HCT116 (cell line): Measurements from ENCODE around the gene SGCA. TPM values are rescaled to one million over a fixed set of nuclear protein-coding genes. Genes with fewer than 3 reads are reported as not detected.

Experiments
- ATAC-seq: fragments of 200-7000 bp; cut with Tn5 transposase; 2 replicates; pipeline ENCODE4 v1.9.1; 2020; ENCODE audit warnings: mild to moderate bottlenecking, moderate library complexity
- BruUV-seq: library from RNA; stranded (reverse); fragments of 400-500 nt; replicated peaks from 2 replicates; lab custom pipeline; 2021; lab: Mats Ljungman, UMichigan
- CTCF ChIA-PET: fragments of 300-600 bp; sonication (Branson Sonifier 250); formaldehyde crosslinking; loops from one replicate; lab custom pipeline; 2021; ENCODE audit warnings: antibody characterized with exemption; lab: Charles Lee
- POLR2A ChIA-PET: fragments of 300-600, 350-600 bp; sonication (Branson Sonifier 250); formaldehyde crosslinking; loops from one replicate; lab custom pipeline; 2021; ENCODE audit warnings: antibody characterized with exemption; lab: Charles Lee
- RAD21 ChIA-PET, 2 experiments: fragments of 300-600 bp; sonication (Branson Sonifier 250); formaldehyde crosslinking; loops; one replicate each; lab custom pipeline; 2023; ENCODE audit warnings: low total read pairs in 2 of 2; ENCODE audit not compliant: uncharacterized antibody in 2 of 2, unreplicated experiment in 2 of 2, low non-redundant PET in 1 of 2; lab: Charles Lee
- DNase-seq: peaks from one replicate; pipeline ENCODE4 v3.0.0-alpha.2; 2010; ENCODE audit warnings: low read depth, low spot score
- H2AFZ ChIP-seq: fragments of 200-600 bp; shearing (Covaris generic), sonication (generic); 2 replicates; pipeline ENCODE4 v1.6.1; 2017; ENCODE audit warnings: low read depth, mixed run types, mixed read lengths, antibody characterized with exemption, low read length; ENCODE audit not compliant: poor library complexity, severe bottlenecking
- H3K27ac ChIP-seq: 2 replicates; pipeline ENCODE4 v1.5.1; 2012; ENCODE audit warnings: low read depth, low read length
- H3K27me3 ChIP-seq: fragments of 200-600 bp; sonication (generic); 2 replicates; pipeline ENCODE4 v1.6.1; 2016; ENCODE audit warnings: mixed run types, low read length, mixed read lengths; ENCODE audit not compliant: insufficient read depth
- H3K36me3 ChIP-seq, 2 experiments: fragments of 200-500 bp in 1 of 2; fragments of 200-600 bp in 1 of 2; sonication (Bioruptor generic) in 1 of 2; sonication (generic) in 1 of 2; 2 replicates each; pipeline versions ENCODE4 v1.5.1 to v1.6.1; 2014 to 2016; ENCODE audit warnings: low read length in 2 of 2, inconsistent platforms in 1 of 2, mixed read lengths in 1 of 2, mixed run types in 1 of 2; ENCODE audit not compliant: insufficient read depth in 2 of 2, control insufficient read depth in 1 of 2
- H3K4me1 ChIP-seq, 2 experiments: fragments of 200-600 bp in 1 of 2; sonication (generic) in 1 of 2; 2 replicates each; pipeline versions ENCODE4 v1.5.1 to v1.6.1; 2012 to 2017; ENCODE audit warnings: low read length in 2 of 2, inconsistent platforms in 1 of 2, mild to moderate bottlenecking in 1 of 2, mixed read lengths in 1 of 2, mixed run types in 1 of 2, moderate library complexity in 1 of 2; ENCODE audit not compliant: insufficient read depth in 2 of 2, control insufficient read depth in 1 of 2
- H3K4me2 ChIP-seq: fragments of 200-600 bp; sonication (generic); 2 replicates; pipeline ENCODE4 v1.6.1; 2017; ENCODE audit warnings: mixed run types, low read length, mixed read lengths
- H3K4me3 ChIP-seq, 2 experiments: fragments of 200-600 bp in 1 of 2; sonication (generic) in 1 of 2; replicated peaks in 1 of 2; 2 replicates each; pipeline ENCODE4 v1.5.1; 2011 to 2016; ENCODE audit warnings: low read length in 2 of 2, control low read depth in 1 of 2, low read depth in 1 of 2, mild to moderate bottlenecking in 1 of 2, mixed read lengths in 1 of 2, mixed run types in 1 of 2
- H3K79me2 ChIP-seq: fragments of 200-600 bp; sonication (generic); 2 replicates; pipeline ENCODE4 v1.6.1; 2017; ENCODE audit warnings: mild to moderate bottlenecking, mixed run types, low read length, moderate library complexity, mixed read lengths; ENCODE audit not compliant: insufficient read depth
- H3K9ac ChIP-seq: fragments of 200-600 bp; sonication (generic); 2 replicates; pipeline ENCODE4 v1.6.1; 2016; ENCODE audit warnings: low read length, mixed read lengths
- H3K9me2 ChIP-seq: fragments of 200-600 bp; sonication (generic), shearing (Covaris generic); 2 replicates; pipeline ENCODE4 v1.6.1; 2017; ENCODE audit warnings: mixed run types, mild to moderate bottlenecking, moderate library complexity; ENCODE audit not compliant: insufficient read depth
- H3K9me3 ChIP-seq, 2 experiments: fragments of 200-500 bp in 1 of 2; fragments of 200-600 bp in 1 of 2; sonication (Bioruptor generic) in 1 of 2; sonication (generic) in 1 of 2; 2 replicates each; pipeline ENCODE4 v1.6.1; 2014 to 2017; ENCODE audit warnings: low read length in 2 of 2, mixed read lengths in 2 of 2, inconsistent platforms in 1 of 2, low read depth in 1 of 2, mild to moderate bottlenecking in 1 of 2, mixed run types in 1 of 2, moderate library complexity in 1 of 2; ENCODE audit not compliant: control insufficient read depth in 1 of 2, insufficient read depth in 1 of 2
- H4K20me1 ChIP-seq: fragments of 200-600 bp; sonication (generic), shearing (Covaris generic); 2 replicates; pipeline ENCODE4 v1.6.1; 2017; ENCODE audit warnings: mixed run types, mild to moderate bottlenecking, moderate library complexity; ENCODE audit not compliant: insufficient read depth
- CBX3 ChIP-seq: IDR thresholded peaks from 2 replicates; pipeline ENCODE4 v1.6.1; 2012; ENCODE audit warnings: low read depth
- CEBPB ChIP-seq: IDR thresholded peaks from 2 replicates; pipeline ENCODE4 v1.6.1; 2012; ENCODE audit warnings: low read depth
- EGR1 ChIP-seq: IDR thresholded peaks from 2 replicates; pipeline ENCODE4 v1.6.1; 2012; ENCODE audit warnings: low read depth
- ELF1 ChIP-seq: IDR thresholded peaks from 2 replicates; pipeline ENCODE4 v1.6.1; 2012; ENCODE audit warnings: low read depth, borderline replicate concordance
- EZH2phosphoT487 ChIP-seq: fragments of 200-600 bp; IDR thresholded peaks from 2 replicates; pipeline ENCODE4 v1.6.1; 2018; ENCODE audit warnings: antibody characterized with exemption, borderline replicate concordance
- JUND ChIP-seq: IDR thresholded peaks from 2 replicates; pipeline ENCODE4 v1.6.1; 2012
- POLR2A ChIP-seq: IDR thresholded peaks from 2 replicates; pipeline ENCODE4 v1.7.0; 2011; ENCODE audit warnings: borderline replicate concordance; ENCODE audit not compliant: insufficient read depth, insufficient read length; ENCODE audit errors: extremely low read depth
- POLR2AphosphoS5 ChIP-seq: IDR thresholded peaks from 2 replicates; pipeline ENCODE4 v1.6.1; 2011; ENCODE audit warnings: mild to moderate bottlenecking, low read depth, low read length, moderate library complexity
- RAD21 ChIP-seq: IDR thresholded peaks from 2 replicates; pipeline ENCODE4 v1.6.1; 2012; ENCODE audit warnings: low read depth, mild to moderate bottlenecking
- SP1 ChIP-seq: IDR thresholded peaks from 2 replicates; pipeline ENCODE4 v1.6.1; 2012; ENCODE audit warnings: low read depth
- SRF ChIP-seq: IDR thresholded peaks from 2 replicates; pipeline ENCODE4 v1.6.1; 2012; ENCODE audit warnings: low read depth
- TCF7L2 ChIP-seq: IDR thresholded peaks from 2 replicates; pipeline ENCODE4 v1.7.0; 2011; ENCODE audit warnings: borderline replicate concordance, inconsistent platforms; ENCODE audit not compliant: insufficient read depth, insufficient read length; ENCODE audit errors: extremely low read depth
- YY1 ChIP-seq: IDR thresholded peaks from 2 replicates; pipeline ENCODE4 v1.6.1; 2011; ENCODE audit warnings: low read length, low read depth, moderate library complexity, mild to moderate bottlenecking; ENCODE audit not compliant: insufficient replicate concordance; ENCODE audit errors: extremely low read depth
- ZNF274 ChIP-seq: fragments of 200-500 bp; sonication (Bioruptor generic); IDR thresholded peaks from 2 replicates; pipeline ENCODE4 v1.6.1; 2014; ENCODE audit warnings: mild to moderate bottlenecking, low read depth, low read length, inconsistent platforms
- intact Hi-C: fragments of 100-400 bp; cut with micrococcal nuclease; formaldehyde crosslinking; loops from 2 replicates; pipeline ENCODE4 v1.10.0; 2022
- total RNA-seq: library from RNA; stranded (reverse); gene quantifications from one replicate; pipeline ENCODE4 v1.2.1, GENCODE V29; 2021; ENCODE audit not compliant: unreplicated experiment
- TF ChIP-seq, protein P1 (sequence below): IDR thresholded peaks from 2 replicates; pipeline ENCODE4 v1.6.1; 2012
- TF ChIP-seq, protein P2 (sequence below): IDR thresholded peaks from 2 replicates; pipeline ENCODE4 v1.6.1; 2011; ENCODE audit warnings: mild to moderate bottlenecking, low read length, moderate library complexity; ENCODE audit not compliant: insufficient replicate concordance; ENCODE audit errors: extremely low read depth
- TF ChIP-seq, protein P3 (sequence below), 3 experiments: fragments of 200-600 bp in 1 of 3; sonication (generic) in 1 of 3; IDR thresholded peaks in 2 of 3; conservative IDR thresholded peaks in 1 of 3; 2 replicates each; pipeline ENCODE4 v1.5.1; 2012 to 2017; ENCODE audit warnings: low read depth in 2 of 3, low read length in 2 of 3, antibody characterized with exemption in 1 of 3, borderline replicate concordance in 1 of 3, control low read depth in 1 of 3, mild to moderate bottlenecking in 1 of 3, mixed read lengths in 1 of 3, mixed run types in 1 of 3, moderate library complexity in 1 of 3; ENCODE audit not compliant: insufficient read depth in 1 of 3
- TF ChIP-seq, protein P4 (sequence below): IDR thresholded peaks from 2 replicates; pipeline ENCODE4 v1.6.1; 2012; ENCODE audit warnings: low read depth

SGCA gene
- total RNA-seq, 1 experiment from 2014 or later: 0.37 TPM

DNA sequence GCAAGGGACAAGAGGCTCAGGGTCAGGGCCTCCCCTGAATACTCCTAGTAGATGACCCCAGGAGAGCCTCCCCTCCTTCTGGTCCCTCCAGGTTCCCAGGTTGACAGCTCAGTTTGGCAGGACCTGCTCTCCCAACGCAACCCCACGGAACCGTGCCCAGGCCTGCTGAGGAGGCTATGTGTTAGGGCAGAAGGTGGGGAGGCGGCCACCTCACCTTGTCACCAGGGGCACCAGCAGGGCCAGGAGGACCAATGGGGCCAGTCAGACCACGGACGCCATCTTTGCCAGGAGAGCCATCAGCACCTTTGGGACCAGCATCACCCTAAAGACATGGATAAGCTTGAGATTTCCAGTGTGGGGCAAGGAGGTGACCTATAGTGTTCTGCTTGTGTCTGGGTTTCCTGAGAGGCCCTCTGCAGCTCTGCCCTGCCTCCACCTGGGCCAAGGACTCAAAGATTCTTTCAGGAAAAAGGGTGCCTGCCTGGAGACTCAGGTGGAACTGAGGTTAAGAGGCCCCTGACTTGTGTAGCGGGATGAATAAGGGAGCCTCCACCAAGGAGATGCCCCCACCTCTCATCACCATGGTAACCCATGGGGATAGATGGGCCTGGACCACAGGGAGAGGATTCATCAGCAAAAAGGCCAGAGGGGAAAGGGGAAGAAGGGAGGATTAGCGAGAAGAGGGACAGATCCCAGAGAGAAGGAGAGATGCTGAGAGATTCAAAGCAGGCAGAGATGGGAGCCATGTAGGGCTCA, 25.0 kb downstream of the SGCA start:
- Histone ChIP-seq H3K9me3 (no peaks in the 10 kb centered on the region), H3K9ac (no peak overlapping the region), H3K36me3 (peaks cover 0 to 21% of the 10 kb centered on the region in 2 experiments; a peak in 2 of 4 replicates), H3K27ac (no peak overlapping the region), H3K4me1 (no peaks in the 10 kb centered on the region)
- DNase-seq (no peak), ATAC-seq (no peak)
- intact Hi-C loops: no loop called here
- CTCF ChIA-PET: no interaction called here
- TF ChIP-seq RAD21 (no peak), SRF (no peak), YY1 (no peak), ZNF274 (no peak), TCF7L2 (no peak), POLR2A (no peak), POLR2AphosphoS5 (no peak), CEBPB (no peak), EZH2phosphoT487 (no peak), JUND (no peak), EGR1 (no peak), CBX3 (no peak), SP1 (no peak), ELF1 (no peak)
- TF ChIP-seq, protein P1, sequence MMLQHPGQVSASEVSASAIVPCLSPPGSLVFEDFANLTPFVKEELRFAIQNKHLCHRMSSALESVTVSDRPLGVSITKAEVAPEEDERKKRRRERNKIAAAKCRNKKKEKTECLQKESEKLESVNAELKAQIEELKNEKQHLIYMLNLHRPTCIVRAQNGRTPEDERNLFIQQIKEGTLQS: no peak
- TF ChIP-seq, protein P2, sequence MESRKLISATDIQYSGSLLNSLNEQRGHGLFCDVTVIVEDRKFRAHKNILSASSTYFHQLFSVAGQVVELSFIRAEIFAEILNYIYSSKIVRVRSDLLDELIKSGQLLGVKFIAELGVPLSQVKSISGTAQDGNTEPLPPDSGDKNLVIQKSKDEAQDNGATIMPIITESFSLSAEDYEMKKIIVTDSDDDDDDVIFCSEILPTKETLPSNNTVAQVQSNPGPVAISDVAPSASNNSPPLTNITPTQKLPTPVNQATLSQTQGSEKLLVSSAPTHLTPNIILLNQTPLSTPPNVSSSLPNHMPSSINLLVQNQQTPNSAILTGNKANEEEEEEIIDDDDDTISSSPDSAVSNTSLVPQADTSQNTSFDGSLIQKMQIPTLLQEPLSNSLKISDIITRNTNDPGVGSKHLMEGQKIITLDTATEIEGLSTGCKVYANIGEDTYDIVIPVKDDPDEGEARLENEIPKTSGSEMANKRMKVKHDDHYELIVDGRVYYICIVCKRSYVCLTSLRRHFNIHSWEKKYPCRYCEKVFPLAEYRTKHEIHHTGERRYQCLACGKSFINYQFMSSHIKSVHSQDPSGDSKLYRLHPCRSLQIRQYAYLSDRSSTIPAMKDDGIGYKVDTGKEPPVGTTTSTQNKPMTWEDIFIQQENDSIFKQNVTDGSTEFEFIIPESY: no peak
- TF ChIP-seq, protein P3, sequence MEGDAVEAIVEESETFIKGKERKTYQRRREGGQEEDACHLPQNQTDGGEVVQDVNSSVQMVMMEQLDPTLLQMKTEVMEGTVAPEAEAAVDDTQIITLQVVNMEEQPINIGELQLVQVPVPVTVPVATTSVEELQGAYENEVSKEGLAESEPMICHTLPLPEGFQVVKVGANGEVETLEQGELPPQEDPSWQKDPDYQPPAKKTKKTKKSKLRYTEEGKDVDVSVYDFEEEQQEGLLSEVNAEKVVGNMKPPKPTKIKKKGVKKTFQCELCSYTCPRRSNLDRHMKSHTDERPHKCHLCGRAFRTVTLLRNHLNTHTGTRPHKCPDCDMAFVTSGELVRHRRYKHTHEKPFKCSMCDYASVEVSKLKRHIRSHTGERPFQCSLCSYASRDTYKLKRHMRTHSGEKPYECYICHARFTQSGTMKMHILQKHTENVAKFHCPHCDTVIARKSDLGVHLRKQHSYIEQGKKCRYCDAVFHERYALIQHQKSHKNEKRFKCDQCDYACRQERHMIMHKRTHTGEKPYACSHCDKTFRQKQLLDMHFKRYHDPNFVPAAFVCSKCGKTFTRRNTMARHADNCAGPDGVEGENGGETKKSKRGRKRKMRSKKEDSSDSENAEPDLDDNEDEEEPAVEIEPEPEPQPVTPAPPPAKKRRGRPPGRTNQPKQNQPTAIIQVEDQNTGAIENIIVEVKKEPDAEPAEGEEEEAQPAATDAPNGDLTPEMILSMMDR (IDR thresholded peaks at IDR 0.05 in 2 of 3, conservative IDR thresholded peaks at IDR 0.05 in 1 of 3; ENCODE audit: borderline replicate concordance in 1 of 3, insufficient read depth in 1 of 3, low read depth in 2 of 3, low read length in 2 of 3): no peak
- TF ChIP-seq, protein P4, sequence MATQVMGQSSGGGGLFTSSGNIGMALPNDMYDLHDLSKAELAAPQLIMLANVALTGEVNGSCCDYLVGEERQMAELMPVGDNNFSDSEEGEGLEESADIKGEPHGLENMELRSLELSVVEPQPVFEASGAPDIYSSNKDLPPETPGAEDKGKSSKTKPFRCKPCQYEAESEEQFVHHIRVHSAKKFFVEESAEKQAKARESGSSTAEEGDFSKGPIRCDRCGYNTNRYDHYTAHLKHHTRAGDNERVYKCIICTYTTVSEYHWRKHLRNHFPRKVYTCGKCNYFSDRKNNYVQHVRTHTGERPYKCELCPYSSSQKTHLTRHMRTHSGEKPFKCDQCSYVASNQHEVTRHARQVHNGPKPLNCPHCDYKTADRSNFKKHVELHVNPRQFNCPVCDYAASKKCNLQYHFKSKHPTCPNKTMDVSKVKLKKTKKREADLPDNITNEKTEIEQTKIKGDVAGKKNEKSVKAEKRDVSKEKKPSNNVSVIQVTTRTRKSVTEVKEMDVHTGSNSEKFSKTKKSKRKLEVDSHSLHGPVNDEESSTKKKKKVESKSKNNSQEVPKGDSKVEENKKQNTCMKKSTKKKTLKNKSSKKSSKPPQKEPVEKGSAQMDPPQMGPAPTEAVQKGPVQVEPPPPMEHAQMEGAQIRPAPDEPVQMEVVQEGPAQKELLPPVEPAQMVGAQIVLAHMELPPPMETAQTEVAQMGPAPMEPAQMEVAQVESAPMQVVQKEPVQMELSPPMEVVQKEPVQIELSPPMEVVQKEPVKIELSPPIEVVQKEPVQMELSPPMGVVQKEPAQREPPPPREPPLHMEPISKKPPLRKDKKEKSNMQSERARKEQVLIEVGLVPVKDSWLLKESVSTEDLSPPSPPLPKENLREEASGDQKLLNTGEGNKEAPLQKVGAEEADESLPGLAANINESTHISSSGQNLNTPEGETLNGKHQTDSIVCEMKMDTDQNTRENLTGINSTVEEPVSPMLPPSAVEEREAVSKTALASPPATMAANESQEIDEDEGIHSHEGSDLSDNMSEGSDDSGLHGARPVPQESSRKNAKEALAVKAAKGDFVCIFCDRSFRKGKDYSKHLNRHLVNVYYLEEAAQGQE: no peak
- TF ChIP-seq, all 23 proteins: peak for 0
- no TSS peak for BruUV-seq
- Histone ChIP-seq H2AFZ (no peak overlapping the region), H3K4me3 (no peak overlapping the region), H4K20me1 (no peaks in the 10 kb centered on the region), H3K27me3 (no peaks in the 10 kb centered on the region), H3K79me2 (no peaks in the 10 kb centered on the region), H3K9me2 (no peaks in the 10 kb centered on the region), H3K4me2 (no peak overlapping the region)
- ChIA-PET POLR2A (no interaction called here), RAD21 (no interaction called here)
